Large intestine (tissue), 12 donors: ENCODE results near the gene PRSS53. TPM values are rescaled to one million over a fixed set of nuclear protein-coding genes. Genes with fewer than 3 reads are reported as not detected.
"Not testable (repeated sequence)": the region's sequence is repeated elsewhere in the genome, so short reads cannot be mapped to it uniquely, and the experiment has no call there.

Source experiments
- DNase-seq, 2 donors: peaks; one replicate each; pipeline versions ENCODE4 v3.0.0 to v3.0.0-alpha.2; 2013
- H3K27ac ChIP-seq: one replicate; pipeline ENCODE4 v1.5.1; 2013; ENCODE audit warnings: low read length
- H3K27me3 ChIP-seq: 2 replicates; pipeline ENCODE4 v1.6.1; 2013; ENCODE audit warnings: low read length; ENCODE audit not compliant: control insufficient read depth, insufficient read depth
- H3K36me3 ChIP-seq: 2 replicates; pipeline ENCODE4 v1.6.1; 2013; ENCODE audit warnings: low read length; ENCODE audit not compliant: control insufficient read depth, insufficient read depth
- H3K4me1 ChIP-seq: one replicate; pipeline ENCODE4 v1.6.1; 2013; ENCODE audit warnings: low read length; ENCODE audit not compliant: control insufficient read depth, insufficient read depth
- H3K4me3 ChIP-seq: one replicate; pipeline ENCODE4 v1.5.1; 2013; ENCODE audit warnings: low read length
- H3K9me3 ChIP-seq: one replicate; pipeline ENCODE4 v1.6.1; 2013; ENCODE audit warnings: mild to moderate bottlenecking, low read depth, low read length, moderate library complexity; ENCODE audit not compliant: control insufficient read depth
- WGBS: methylation state at CpG from one replicate; pipeline ENCODE4 v1.1.5; 2013; ENCODE audit warnings: low lambda C conversion rate; ENCODE audit not compliant: insufficient coverage; 5-methylcytosine and 5-hydroxymethylcytosine counted together
- long read RNA-seq, 11 donors: transcript quantifications; one replicate each; lab custom pipeline, GENCODE V29; 2026
- polyA plus RNA-seq: library from polyadenylated mRNA; unstranded; fragments of 120-200 nt; gene quantifications from one replicate; pipeline ENCODE4 v1.2.1, GENCODE V29; 2013

Gene PRSS53
- 1.8 TPM for polyA plus RNA-seq
- long read RNA-seq, donor 1, full-length matches to known transcripts = 1 of 1 reads
- long read RNA-seq, donor 1, partial matches to known transcripts = 0 of 1 reads
- long read RNA-seq, donor 1, other reads (novel, unspliced or antisense) = 0 of 1 reads
- long read RNA-seq, donor 2 = 0 reads
- long read RNA-seq, donor 3 = 0 reads
- long read RNA-seq, donor 4 = 0 reads
- long read RNA-seq, donor 5 = 0 reads
- long read RNA-seq, donor 6 = 0 reads
- long read RNA-seq, donor 7 = 0 reads
- long read RNA-seq, donor 8, partial matches to known transcripts = 18 of 18 reads
- long read RNA-seq, donor 8, other reads (novel, unspliced or antisense) = 0 of 18 reads
- long read RNA-seq, donor 9 = 0 reads
- long read RNA-seq, donor 10 = 0 reads
- long read RNA-seq, donor 11 = 0 reads

DNA sequence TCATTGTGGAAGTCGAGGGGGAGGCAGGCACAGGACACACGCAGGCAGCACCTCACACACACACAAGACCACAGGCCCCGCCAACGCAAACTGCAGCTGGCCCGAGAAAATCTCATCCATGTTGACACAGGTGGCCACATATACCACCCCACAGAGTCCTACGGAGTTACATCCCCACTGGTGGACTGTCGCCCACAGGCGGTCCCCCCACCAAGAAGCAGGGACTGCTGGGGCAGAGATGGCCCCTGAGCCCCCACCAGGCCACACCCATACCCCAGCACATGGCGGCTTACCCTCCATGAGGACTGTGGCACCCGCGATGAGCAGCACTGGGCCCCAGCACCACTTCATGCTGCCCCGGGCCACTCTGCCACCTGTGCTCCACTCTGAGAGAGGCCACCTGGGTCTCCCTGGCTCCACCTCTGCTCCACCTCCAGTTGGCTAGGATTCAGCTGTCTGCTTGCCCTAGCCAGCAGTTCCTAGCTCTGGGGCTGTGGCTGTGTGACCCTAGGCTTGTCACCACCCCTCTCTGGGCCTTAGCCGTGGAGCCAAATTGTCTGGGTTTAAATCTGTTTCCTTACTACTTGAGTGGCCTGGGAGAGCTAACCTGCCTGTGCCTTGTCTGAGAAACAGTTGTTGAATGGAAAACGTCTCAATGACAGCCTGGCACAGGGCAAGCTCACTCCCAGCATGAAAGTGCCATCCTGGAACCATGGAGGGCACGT, at the start of gene PRSS53:
Gene PRSS53 (minus strand): TSS at position 485 of the 725 bp plus-strand sequence. CDS start 134 bp downstream, at position 351.
- Histone ChIP-seq H3K36me3 (peaks cover 31% of the 10 kb centered on the region), H3K9me3 (no peaks in the 10 kb centered on the region), H3K27me3 (no peaks in the 10 kb centered on the region), H3K27ac (no peak within 1 kb of the TSS), H3K4me3 (no peak within 1 kb of the TSS), H3K4me1 (peaks cover 3% of the 10 kb centered on the region)
- WGBS = no CpG with 5 or more reads among the region's 15 CpGs
- no peak for DNase-seq

DNA sequence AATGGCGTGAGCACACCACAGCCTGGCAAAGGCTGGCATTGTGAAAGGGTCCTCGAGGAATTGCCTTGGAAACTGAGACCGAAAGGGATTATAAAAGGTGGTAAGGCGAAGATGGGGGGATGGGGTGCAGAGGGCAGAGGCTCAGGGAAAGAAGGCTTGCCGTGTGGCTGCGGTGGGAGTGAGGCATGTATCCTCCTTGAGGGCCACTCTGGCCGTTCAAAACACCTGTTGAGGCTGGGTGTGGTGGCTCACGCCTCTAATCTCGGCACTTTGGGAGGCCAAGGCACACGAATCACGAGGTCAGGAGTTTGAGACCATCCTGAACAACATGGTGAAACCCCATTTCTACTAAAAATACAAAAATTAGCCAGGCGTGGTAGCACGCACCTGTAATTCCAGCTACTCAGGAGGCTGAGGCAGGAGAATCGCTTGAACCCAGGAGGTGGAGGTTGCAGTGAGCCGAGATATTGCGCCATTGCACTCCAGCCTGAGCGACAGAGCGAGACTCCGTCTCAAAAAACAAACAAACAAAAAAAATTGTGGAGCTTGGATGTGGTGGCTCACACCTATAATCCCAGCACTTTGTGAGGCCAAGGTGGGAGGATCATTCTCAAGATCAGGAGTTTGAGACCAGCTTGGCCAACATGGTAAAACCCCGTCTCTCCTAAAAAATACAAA, 48.2 kb upstream of the PRSS53 start:
- Histone ChIP-seq H3K36me3 (peaks cover 22% of the 10 kb centered on the region), H3K4me1 (peaks cover 69% of the 10 kb centered on the region)
- WGBS = 94% methylated on average over 6 of the region's 20 CpGs
- not testable (repeated sequence) for H3K27me3 ChIP-seq, H3K4me3 ChIP-seq, H3K9me3 ChIP-seq, H3K27ac ChIP-seq, DNase-seq

DNA sequence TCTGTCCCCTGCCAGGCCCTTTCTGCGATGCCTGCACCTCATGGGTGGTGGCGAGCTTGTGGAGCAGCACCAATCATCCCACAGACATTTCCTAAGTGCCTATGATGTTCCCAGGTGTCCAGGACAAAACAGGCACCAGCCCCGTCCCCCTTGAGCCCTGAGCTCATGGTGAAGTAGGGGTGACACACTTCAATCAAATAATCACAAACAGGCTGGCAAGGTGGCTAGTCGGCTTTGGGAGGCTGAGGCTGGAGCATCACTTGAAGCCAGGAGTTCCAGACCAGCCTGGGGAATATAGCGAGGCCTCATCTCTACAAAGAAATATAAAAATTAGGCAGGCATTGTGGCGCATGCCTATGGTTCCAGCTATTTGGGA, 47.5 kb upstream of the PRSS53 start:
- H3K9me3 ChIP-seq = no peaks in the 10 kb centered on the region
- H3K4me1 ChIP-seq = peaks cover 67% of the 10 kb centered on the region
- peaks cover 29% of the 10 kb centered on the region for H3K36me3 ChIP-seq
- no peaks in the 10 kb centered on the region for H3K27me3 ChIP-seq
- 100% methylated on average over 1 of the region's 6 CpGs for WGBS
- H3K27ac ChIP-seq = peak overlapping the region; percentile 97
- no peak overlapping the region for H3K4me3 ChIP-seq
- no peak for DNase-seq

DNA sequence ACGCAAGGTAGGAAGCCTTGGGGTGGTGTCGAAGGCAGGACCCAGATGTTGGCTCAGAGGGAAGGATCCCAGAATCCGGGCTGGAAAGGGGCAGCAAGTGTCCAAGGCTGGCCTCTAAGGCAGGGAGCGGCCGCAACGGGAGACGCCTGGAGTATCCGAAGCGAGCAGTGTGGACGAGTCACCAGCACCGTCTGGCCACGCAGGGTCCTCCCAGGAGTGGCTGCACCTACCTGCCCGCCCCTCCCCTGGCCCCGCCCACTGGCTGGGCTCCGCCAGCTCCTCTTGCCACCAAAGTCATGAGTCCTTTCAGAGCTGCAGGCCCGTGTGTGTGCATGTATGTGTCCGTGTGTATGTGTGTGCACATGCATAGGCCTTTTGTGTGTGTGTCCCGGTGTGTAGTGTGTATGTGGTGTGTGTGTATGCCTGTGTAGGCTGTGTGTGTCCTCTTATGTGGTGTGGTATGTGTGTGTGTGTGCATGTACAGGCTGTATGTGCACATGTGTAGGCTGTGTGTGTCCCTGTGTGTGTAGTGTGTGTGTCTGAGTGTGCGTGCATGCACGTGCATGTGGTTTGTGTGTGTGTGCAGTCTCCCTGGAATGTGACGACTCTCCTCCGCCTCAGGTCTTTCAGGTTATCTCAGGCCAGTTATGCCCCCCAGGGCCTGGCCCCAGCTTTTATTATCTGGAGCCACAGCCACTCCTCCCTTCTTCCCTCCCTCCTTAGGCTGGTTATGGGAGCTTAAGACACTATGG, 47.0 kb upstream of the PRSS53 start, which contains the start of gene PRSS8:
Gene PRSS8 (minus strand): TSS at position 193 of the 752 bp plus-strand sequence. CDS start 229 bp downstream, outside the sequence.
- Histone ChIP-seq H3K9me3 (no peaks in the 10 kb centered on the region), H3K27me3 (no peaks in the 10 kb centered on the region), H3K4me3 (peak within 1 kb of the TSS; percentile 80), H3K4me1 (peaks cover 67% of the 10 kb centered on the region), H3K27ac (peak within 1 kb of the TSS; percentile 97), H3K36me3 (peaks cover 34% of the 10 kb centered on the region)
- peak; percentile 88 to 94 for DNase-seq
- WGBS = no CpG with 5 or more reads among the region's 22 CpGs

DNA sequence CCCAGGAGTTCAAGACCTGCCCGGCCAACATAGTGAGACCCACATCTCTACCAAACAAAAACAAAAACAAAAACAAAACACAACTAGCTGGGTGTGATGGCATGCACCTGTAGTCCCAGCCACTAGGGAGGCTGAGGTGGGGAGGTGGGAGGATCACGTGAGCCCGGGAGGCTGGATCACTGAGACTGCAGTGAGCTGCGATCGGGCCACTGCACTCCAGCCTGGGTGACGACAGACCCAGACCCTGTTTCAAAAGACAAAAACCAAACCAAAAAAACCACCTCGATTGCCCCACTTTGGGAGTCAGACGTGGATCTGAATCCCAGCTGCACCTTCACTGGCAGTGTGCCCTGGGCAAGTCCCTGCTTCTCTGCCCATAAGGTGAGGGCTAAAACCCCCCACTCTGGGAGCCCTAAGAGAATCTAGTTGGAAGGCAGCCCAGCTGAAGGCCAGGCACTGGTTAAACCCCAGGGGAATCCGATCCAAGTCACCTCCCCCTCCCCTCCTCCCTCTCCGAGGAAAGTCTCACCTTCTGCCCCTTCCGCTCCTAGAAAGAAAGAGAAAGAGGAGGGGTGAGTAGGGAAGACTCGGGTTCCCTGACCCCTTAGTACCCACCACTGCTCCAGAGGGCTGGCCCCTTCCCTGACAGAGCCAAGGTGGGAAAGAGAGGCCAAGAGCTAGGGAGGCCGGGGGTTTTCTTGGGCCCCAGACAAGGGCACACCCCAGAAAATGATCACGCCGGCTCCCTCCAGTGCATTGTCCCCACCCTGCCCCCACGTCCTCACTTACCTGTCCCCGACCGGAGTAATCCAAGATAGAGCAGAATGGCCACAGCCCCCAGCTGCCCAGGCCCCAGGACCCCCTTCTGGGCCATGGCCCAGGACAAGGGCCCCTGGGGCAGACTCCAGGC, 46.1 kb upstream of the PRSS53 start:
- peaks cover 43% of the 10 kb centered on the region for H3K36me3 ChIP-seq
- H3K27ac ChIP-seq = peak overlapping the region; percentile 97
- peak; percentile 67 to 74 for DNase-seq
- H3K4me3 ChIP-seq = peak overlapping the region; percentile 80
- H3K4me1 ChIP-seq = peaks cover 69% of the 10 kb centered on the region
- no peaks in the 10 kb centered on the region for H3K9me3 ChIP-seq
- no peaks in the 10 kb centered on the region for H3K27me3 ChIP-seq
- WGBS = no CpG with 5 or more reads among the region's 18 CpGs

DNA sequence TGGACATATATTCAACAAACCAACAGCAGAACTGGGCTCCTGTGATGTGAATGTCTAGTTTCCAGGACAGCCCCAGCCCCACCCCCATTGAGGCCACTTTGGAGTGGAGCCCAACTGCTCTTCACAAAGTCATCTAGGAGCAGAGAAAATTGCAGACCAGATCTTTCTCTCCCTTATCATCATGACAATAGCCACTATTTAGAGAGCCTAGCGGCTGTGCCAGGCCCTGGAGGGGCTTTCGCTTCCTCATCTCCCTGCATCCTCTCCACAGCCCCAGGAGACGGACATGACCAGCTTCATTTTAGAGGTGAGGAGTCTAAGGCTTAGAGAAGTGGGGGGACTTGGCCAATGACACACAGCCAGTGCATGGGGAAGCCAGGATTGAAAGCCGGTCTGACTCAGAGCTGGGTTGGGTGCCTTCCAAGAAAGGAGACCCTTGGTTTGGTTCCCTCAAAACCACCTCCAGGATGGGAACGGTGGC, 45.4 kb upstream of the PRSS53 start:
- peak overlapping the region; percentile 97 for H3K27ac ChIP-seq
- H3K9me3 ChIP-seq = no peaks in the 10 kb centered on the region
- H3K4me1 ChIP-seq = peaks cover 71% of the 10 kb centered on the region
- peak overlapping the region; percentile 80 for H3K4me3 ChIP-seq
- peak in 1 of 2 donors; percentile 26 for DNase-seq
- H3K27me3 ChIP-seq = no peaks in the 10 kb centered on the region
- WGBS = no CpG with 5 or more reads among the region's 5 CpGs
- peaks cover 50% of the 10 kb centered on the region for H3K36me3 ChIP-seq

DNA sequence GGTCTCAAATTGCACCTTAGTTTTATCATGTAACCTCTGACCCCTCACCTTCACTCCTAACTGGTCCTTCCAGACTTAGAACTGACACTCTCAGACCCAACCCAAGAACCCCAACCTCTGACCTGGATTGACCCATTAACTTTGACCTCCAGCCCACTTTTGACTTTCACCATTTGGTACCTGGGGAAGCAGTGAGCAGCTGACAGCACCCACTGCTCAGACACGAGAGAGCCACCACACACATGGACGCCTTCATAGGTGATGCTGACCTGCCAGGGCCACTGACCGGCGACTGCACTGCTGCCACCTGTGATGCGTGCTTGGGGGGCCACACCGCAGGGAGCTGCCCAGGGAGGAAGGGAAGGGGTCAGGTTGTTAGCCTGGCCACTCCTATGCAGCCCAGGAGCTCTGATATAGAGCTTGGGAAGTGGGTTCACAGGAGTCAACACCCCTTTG, 44.3 kb upstream of the PRSS53 start:
- DNase-seq = no peak
- no peaks in the 10 kb centered on the region for H3K27me3 ChIP-seq
- H3K27ac ChIP-seq = peak overlapping the region; percentile 97
- H3K4me3 ChIP-seq = peak overlapping the region; percentile 80
- H3K4me1 ChIP-seq = peaks cover 71% of the 10 kb centered on the region
- H3K9me3 ChIP-seq = no peaks in the 10 kb centered on the region
- no CpG with 5 or more reads among the region's 6 CpGs for WGBS
- peaks cover 53% of the 10 kb centered on the region for H3K36me3 ChIP-seq

DNA sequence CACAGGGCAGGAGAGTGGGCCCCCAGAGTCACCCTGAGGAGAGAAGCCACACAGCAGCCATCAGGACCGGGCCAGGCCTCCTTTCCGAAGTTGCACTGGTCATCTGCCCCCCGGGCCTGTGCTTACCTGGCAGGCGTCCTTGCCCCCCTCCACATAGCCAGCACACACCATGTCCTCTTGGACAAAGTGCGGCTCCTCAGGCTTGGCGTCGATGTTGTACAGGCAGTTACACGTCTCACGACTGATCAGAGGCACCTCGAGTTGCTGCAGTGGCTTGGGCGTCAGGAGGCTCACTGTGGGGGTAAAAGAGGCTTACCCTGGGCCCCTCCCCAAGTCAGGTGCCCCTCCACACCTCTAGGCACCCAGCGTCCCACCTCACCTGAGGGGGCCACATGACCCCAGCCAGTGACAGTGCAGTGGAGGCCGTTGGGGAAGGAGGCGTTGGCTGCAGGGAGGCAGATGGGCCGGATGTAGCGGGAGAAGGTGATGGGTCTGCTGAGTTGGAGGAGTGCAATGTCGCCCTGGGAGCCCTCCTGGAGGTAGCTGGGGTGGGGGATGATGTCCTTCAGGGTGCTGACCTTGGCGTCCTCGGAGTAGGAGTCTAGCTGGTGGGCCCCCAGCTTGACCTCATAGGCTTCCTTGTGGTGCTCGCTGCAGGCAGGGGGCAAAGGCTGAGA, 43.7 kb upstream of the PRSS53 start:
- Histone ChIP-seq H3K27me3 (no peaks in the 10 kb centered on the region), H3K27ac (peak overlapping the region; percentile 97), H3K4me3 (no peak overlapping the region), H3K36me3 (peaks cover 59% of the 10 kb centered on the region), H3K4me1 (peaks cover 75% of the 10 kb centered on the region), H3K9me3 (no peaks in the 10 kb centered on the region)
- DNase-seq = no peak
- no CpG with 5 or more reads among the region's 20 CpGs for WGBS
